A673 (cell line): ENCODE measurements around the gene RBM17.

Experiments
- EZH2 ChIP-seq: fragments of 200-600 bp; sonication (generic); IDR thresholded peaks from 2 replicates; pipeline ENCODE4 v1.6.1; 2017; ENCODE audit warnings: borderline replicate concordance, low read depth, mild to moderate bottlenecking, mixed read lengths, antibody characterized with exemption, low read length; ENCODE audit not compliant: poor library complexity, severe bottlenecking
- TF ChIP-seq, protein P1 (sequence below): fragments of 300-800, 200-600 bp; sonication (generic); conservative IDR thresholded peaks from 2 replicates; pipeline ENCODE4 v1.5.1; 2017; ENCODE audit warnings: low read depth, mild to moderate bottlenecking, antibody characterized with exemption, low read length, moderate library complexity, mixed read lengths

DNA sequence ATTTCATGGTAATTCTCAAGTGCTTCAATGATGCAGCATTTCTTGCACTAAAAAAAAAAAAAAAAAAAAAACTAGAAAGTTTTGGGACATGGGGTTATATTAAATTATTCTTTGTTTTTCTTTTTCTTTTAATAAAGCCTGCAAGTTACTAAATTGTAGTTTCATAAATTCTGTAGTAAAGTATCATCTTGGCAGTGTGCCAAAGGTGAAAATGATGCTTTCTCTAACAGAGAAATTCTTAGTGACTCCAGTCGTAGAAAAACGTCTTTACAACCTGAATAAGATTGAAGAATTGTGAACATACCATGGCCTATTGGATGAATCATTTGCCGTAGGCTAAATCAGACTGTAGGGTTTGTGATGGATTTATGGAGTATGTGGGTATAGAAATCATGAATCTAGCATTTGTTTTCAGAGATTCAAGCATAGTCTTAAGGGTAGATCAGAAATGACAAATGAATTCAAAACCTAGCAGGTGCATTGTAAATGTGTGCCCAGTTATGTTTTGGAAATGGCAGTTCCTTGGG, 27.1 kb downstream of the RBM17 start:
- TF ChIP-seq, protein P1, sequence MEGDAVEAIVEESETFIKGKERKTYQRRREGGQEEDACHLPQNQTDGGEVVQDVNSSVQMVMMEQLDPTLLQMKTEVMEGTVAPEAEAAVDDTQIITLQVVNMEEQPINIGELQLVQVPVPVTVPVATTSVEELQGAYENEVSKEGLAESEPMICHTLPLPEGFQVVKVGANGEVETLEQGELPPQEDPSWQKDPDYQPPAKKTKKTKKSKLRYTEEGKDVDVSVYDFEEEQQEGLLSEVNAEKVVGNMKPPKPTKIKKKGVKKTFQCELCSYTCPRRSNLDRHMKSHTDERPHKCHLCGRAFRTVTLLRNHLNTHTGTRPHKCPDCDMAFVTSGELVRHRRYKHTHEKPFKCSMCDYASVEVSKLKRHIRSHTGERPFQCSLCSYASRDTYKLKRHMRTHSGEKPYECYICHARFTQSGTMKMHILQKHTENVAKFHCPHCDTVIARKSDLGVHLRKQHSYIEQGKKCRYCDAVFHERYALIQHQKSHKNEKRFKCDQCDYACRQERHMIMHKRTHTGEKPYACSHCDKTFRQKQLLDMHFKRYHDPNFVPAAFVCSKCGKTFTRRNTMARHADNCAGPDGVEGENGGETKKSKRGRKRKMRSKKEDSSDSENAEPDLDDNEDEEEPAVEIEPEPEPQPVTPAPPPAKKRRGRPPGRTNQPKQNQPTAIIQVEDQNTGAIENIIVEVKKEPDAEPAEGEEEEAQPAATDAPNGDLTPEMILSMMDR: no peak
- TF ChIP-seq EZH2: no peak
